DND-41 (cell line): ENCODE results near the gene STON2.

ENCODE experiments used
- CTCF ChIP-seq: IDR thresholded peaks from 2 replicates; pipeline ENCODE4 v1.5.1; 2012; ENCODE audit warnings: borderline replicate concordance, low read length, moderate library complexity, mild to moderate bottlenecking; ENCODE audit not compliant: poor library complexity, severe bottlenecking; ENCODE audit errors: extremely low read depth
- EZH2 ChIP-seq: IDR thresholded peaks from 3 replicates; pipeline ENCODE4 v1.6.1; 2012; ENCODE audit warnings: borderline replicate concordance, low read depth, mild to moderate bottlenecking, moderate library complexity, low read length, inconsistent platforms; ENCODE audit not compliant: severe bottlenecking

- no peak for TF ChIP-seq CTCF
- TF ChIP-seq EZH2: no peak
Measured at GRCh38 chr14:81277096-81277495, 123.0 kb downstream of the STON2 start.
